CD14-positive monocyte (primary cell): ENCODE data around the gene ADGRL3. TPM values are rescaled to one million over a fixed set of nuclear protein-coding genes. Genes with fewer than 3 reads are reported as not detected.

Experiments used
- DNase-seq, 3 donors: peaks; one replicate each; pipeline ENCODE4 v3.0.0-alpha.2; 2011 to 2022
- H2AFZ ChIP-seq: 2 replicates; pipeline ENCODE4 v1.6.0; 2012; ENCODE audit warnings: mild to moderate bottlenecking, low read depth, low read length, inconsistent platforms; ENCODE audit not compliant: insufficient read depth, poor library complexity, severe bottlenecking
- H3K27ac ChIP-seq, 2 donors: 1 replicate in 1 of 2; 2 replicates in 1 of 2; pipeline ENCODE4 v1.5.1; 2012 to 2013; ENCODE audit warnings: low read length in 2 of 2, control low read depth in 1 of 2, inconsistent platforms in 1 of 2, low read depth in 1 of 2, mild to moderate bottlenecking in 1 of 2
- H3K27me3 ChIP-seq, 2 donors: one replicate each; pipeline versions ENCODE4 v1.6.0 to v1.6.1; 2011 to 2013; ENCODE audit warnings: low read length in 2 of 2; ENCODE audit not compliant: control insufficient read depth in 2 of 2, insufficient read depth in 2 of 2
- H3K36me3 ChIP-seq, 2 donors: replicated peaks in 1 of 2; 1 replicate in 1 of 2; 2 replicates in 1 of 2; pipeline versions ENCODE4 v1.5.1 to v1.6.1; 2012 to 2013; ENCODE audit warnings: low read length in 2 of 2, control low read depth in 1 of 2, inconsistent platforms in 1 of 2, mild to moderate bottlenecking in 1 of 2; ENCODE audit not compliant: insufficient read depth in 2 of 2, control insufficient read depth in 1 of 2
- H3K4me1 ChIP-seq, 2 donors: 1 replicate in 1 of 2; 2 replicates in 1 of 2; pipeline versions ENCODE4 v1.5.1 to v1.6.1; 2012 to 2013; ENCODE audit warnings: low read length in 2 of 2, control low read depth in 1 of 2, inconsistent platforms in 1 of 2, mild to moderate bottlenecking in 1 of 2, moderate library complexity in 1 of 2; ENCODE audit not compliant: insufficient read depth in 2 of 2, control insufficient read depth in 1 of 2
- H3K4me2 ChIP-seq: replicated peaks from 2 replicates; pipeline ENCODE3; 2012; ENCODE audit warnings: low read length, moderate library complexity, mild to moderate bottlenecking; ENCODE audit not compliant: poor library complexity, severe bottlenecking; ENCODE audit errors: extremely low read depth
- H3K4me3 ChIP-seq, 3 experiments: fragments of 200-600 bp in 1 of 3; sonication (generic) in 1 of 3; replicated peaks in 1 of 3; 1 replicate in 2 of 3; 2 replicates in 1 of 3; pipeline ENCODE4 v1.5.1; 2011 to 2013; ENCODE audit warnings: low read length in 3 of 3, mild to moderate bottlenecking in 3 of 3, control low read depth in 2 of 3, low read depth in 2 of 3, inconsistent platforms in 1 of 3, moderate library complexity in 1 of 3
- H3K79me2 ChIP-seq: 2 replicates; pipeline ENCODE4 v1.6.0; 2012; ENCODE audit warnings: mild to moderate bottlenecking, control low read depth, inconsistent platforms, low read length, moderate library complexity; ENCODE audit not compliant: insufficient read depth
- H3K9ac ChIP-seq: 2 replicates; pipeline ENCODE4 v1.6.0; 2017; ENCODE audit warnings: low read length, mild to moderate bottlenecking; ENCODE audit not compliant: insufficient read depth, poor library complexity, severe bottlenecking
- H3K9me3 ChIP-seq, 2 donors: replicated peaks in 1 of 2; 1 replicate in 1 of 2; 2 replicates in 1 of 2; pipeline versions ENCODE4 v1.5.1 to v1.6.1; 2012 to 2013; ENCODE audit warnings: low read length in 2 of 2, control low read depth in 1 of 2; ENCODE audit not compliant: control insufficient read depth in 1 of 2, insufficient read depth in 1 of 2
- H4K20me1 ChIP-seq: 2 replicates; pipeline ENCODE4 v1.6.0; 2012; ENCODE audit warnings: mild to moderate bottlenecking, low read length, control low read depth, moderate library complexity; ENCODE audit not compliant: insufficient read depth
- H3K27ac Mint-ChIP-seq, 7 donors: one replicate each; pipeline ENCODE4 v1.8.0; 2020; ENCODE audit warnings: mild to moderate bottlenecking in 7 of 7, mixed read lengths in 7 of 7, moderate library complexity in 6 of 7, inconsistent platforms in 2 of 7
- H3K27me3 Mint-ChIP-seq, 3 donors: one replicate each; pipeline ENCODE4 v1.8.0; 2021 to 2022; ENCODE audit warnings: low read depth in 3 of 3, mild to moderate bottlenecking in 3 of 3, mixed read lengths in 3 of 3, moderate library complexity in 3 of 3, inconsistent platforms in 1 of 3
- H3K36me3 Mint-ChIP-seq, 2 donors: one replicate each; pipeline ENCODE4 v1.8.0; 2020; ENCODE audit warnings: mixed read lengths in 2 of 2, inconsistent platforms in 1 of 2, mild to moderate bottlenecking in 1 of 2
- H3K4me1 Mint-ChIP-seq: one replicate; pipeline ENCODE4 v1.8.0; 2020; ENCODE audit warnings: mild to moderate bottlenecking, mixed read lengths
- H3K4me3 Mint-ChIP-seq, 2 donors: one replicate each; pipeline ENCODE4 v1.8.0; 2020; ENCODE audit warnings: mild to moderate bottlenecking in 2 of 2, mixed read lengths in 2 of 2, moderate library complexity in 1 of 2
- H3K9me3 Mint-ChIP-seq, 7 donors: one replicate each; pipeline ENCODE4 v1.8.0; 2020 to 2022; ENCODE audit warnings: mixed read lengths in 7 of 7, mild to moderate bottlenecking in 6 of 7, moderate library complexity in 6 of 7, inconsistent platforms in 2 of 7
- CTCF ChIP-seq: fragments of 200-600 bp; IDR thresholded peaks from one replicate; pipeline ENCODE4 v1.8.0; 2022; ENCODE audit warnings: antibody characterized with exemption, mild to moderate bottlenecking
- WGBS: methylation state at CpG from one replicate; pipeline ENCODE4 v1.1.5; 2013; ENCODE audit warnings: missing lambda C conversion rate; ENCODE audit not compliant: insufficient coverage; 5-methylcytosine and 5-hydroxymethylcytosine counted together
- intact Hi-C, 2 donors: fragments of 100-400 bp; cut with micrococcal nuclease; formaldehyde crosslinking; loops; one replicate each; pipeline versions ENCODE4 v1.15.0 to v1.15.1; 2023
- polyA plus RNA-seq, 3 donors: library from polyadenylated mRNA; depleted of rRNA in 1 of 3; unstranded in 2 of 3; stranded (reverse) in 1 of 3; fragments of 300-500 nt in 2 of 3; fragments of >200 nt in 1 of 3; fragmentation: Illumina TruSeq in 2 of 3; gene quantifications; 1 replicate in 2 of 3; 2 replicates in 1 of 3; pipeline ENCODE4 v1.2.3, GENCODE V29; 2012 to 2021

Gene ADGRL3
- polyA plus RNA-seq, 3 donors: not detected

GRCh38 chr4:61532336-61533000 lies 332.3 kb downstream of the ADGRL3 start:
- Mint-ChIP-seq H3K4me1 (no peaks in the 10 kb centered on the region), H3K27me3 (no peaks in the 10 kb centered on the region), H3K4me3 (no peak overlapping the region), H3K36me3 (no peaks in the 10 kb centered on the region), H3K9me3 (peaks cover 0 to 7% (median 4%) of the 10 kb centered on the region in 7 donors), H3K27ac (no peak overlapping the region)
- H4K20me1 ChIP-seq: no peaks in the 10 kb centered on the region
- no peak for DNase-seq
- H3K9ac ChIP-seq: no peak overlapping the region
- H3K36me3 ChIP-seq: no peaks in the 10 kb centered on the region
- intact Hi-C loops: no loop called here
- H3K27ac ChIP-seq: no peak overlapping the region
- no peaks in the 10 kb centered on the region for H3K27me3 ChIP-seq
- no peak overlapping the region for H3K4me2 ChIP-seq
- no peak overlapping the region for H3K4me3 ChIP-seq
- H3K79me2 ChIP-seq: no peaks in the 10 kb centered on the region
- no peak for TF ChIP-seq CTCF
- WGBS: 75% methylated on average over 13 of the region's 14 CpGs
- H3K9me3 ChIP-seq: peaks cover 0 to 5% of the 10 kb centered on the region in 2 donors
- no peaks in the 10 kb centered on the region for H3K4me1 ChIP-seq
- H2AFZ ChIP-seq: no peak overlapping the region

GRCh38 chr4:61533140-61533539 lies 333.0 kb downstream of the ADGRL3 start:
- 83% methylated on average over 1 of the region's 1 CpG for WGBS
- DNase-seq: no peak
- TF ChIP-seq CTCF: no peak
- Histone ChIP-seq H4K20me1 (no peaks in the 10 kb centered on the region), H3K9me3 (peaks cover 0 to 5% of the 10 kb centered on the region in 2 donors), H3K4me3 (no peak overlapping the region), H3K4me2 (no peak overlapping the region), H3K79me2 (no peaks in the 10 kb centered on the region), H3K27ac (no peak overlapping the region), H3K4me1 (no peaks in the 10 kb centered on the region), H2AFZ (no peak overlapping the region), H3K9ac (no peak overlapping the region), H3K36me3 (no peaks in the 10 kb centered on the region), H3K27me3 (no peaks in the 10 kb centered on the region)
- peaks cover 0 to 6% (median 4%) of the 10 kb centered on the region in 7 donors for H3K9me3 Mint-ChIP-seq
- H3K27me3 Mint-ChIP-seq: no peaks in the 10 kb centered on the region
- intact Hi-C loops: no loop called here
- H3K4me3 Mint-ChIP-seq: no peak overlapping the region
- no peaks in the 10 kb centered on the region for H3K36me3 Mint-ChIP-seq
- no peak overlapping the region for H3K27ac Mint-ChIP-seq
- no peaks in the 10 kb centered on the region for H3K4me1 Mint-ChIP-seq
